IPS-NIHi7 (cell line): ENCODE measurements around the gene CALU.

Source experiments
- DNase-seq: peaks from one replicate; pipeline ENCODE4 v3.0.0; 2012; ENCODE audit warnings: mixed read lengths; ENCODE audit errors: extremely low spot score

The CALU gene

DNA sequence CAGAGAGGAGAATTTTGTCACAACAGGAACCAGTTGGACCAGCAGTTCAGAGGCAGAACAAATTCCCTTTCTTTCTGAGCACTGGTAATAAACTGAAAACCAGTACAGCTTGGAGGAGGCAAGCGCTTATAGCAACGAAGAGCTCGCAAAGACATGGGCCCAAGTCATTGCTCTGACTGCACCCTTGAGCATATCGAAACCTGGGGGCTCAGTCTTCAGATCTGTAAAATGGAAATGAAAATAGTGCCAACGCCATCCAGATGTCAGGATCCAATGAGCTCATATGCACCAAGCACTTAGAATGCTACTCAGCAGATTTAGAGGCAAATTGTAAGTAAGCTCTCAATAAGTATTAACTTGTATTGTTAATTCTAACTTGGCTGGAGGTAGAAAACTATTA lies 14.4 kb upstream of the CALU start:
- no peak for DNase-seq

DNA sequence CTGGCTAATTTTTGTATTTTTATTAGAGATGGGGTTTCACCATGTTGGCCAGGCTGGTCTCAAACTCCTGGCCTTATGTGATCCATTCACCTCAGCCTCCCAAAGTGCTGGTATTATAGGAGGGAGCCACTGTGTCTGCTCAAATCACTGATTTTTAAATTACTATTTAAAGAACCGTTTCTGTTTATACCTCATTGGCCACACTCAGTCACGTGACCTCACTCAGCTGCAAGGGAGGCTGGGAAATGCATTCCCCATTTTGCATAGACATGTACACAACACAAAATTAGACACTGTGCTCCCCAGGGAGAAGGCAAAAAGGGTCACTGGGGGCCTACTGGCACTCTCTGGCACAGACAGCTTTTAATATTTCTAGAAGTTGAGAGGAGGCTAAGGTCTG lies 13.6 kb upstream of the CALU start:
- no peak for DNase-seq

DNA sequence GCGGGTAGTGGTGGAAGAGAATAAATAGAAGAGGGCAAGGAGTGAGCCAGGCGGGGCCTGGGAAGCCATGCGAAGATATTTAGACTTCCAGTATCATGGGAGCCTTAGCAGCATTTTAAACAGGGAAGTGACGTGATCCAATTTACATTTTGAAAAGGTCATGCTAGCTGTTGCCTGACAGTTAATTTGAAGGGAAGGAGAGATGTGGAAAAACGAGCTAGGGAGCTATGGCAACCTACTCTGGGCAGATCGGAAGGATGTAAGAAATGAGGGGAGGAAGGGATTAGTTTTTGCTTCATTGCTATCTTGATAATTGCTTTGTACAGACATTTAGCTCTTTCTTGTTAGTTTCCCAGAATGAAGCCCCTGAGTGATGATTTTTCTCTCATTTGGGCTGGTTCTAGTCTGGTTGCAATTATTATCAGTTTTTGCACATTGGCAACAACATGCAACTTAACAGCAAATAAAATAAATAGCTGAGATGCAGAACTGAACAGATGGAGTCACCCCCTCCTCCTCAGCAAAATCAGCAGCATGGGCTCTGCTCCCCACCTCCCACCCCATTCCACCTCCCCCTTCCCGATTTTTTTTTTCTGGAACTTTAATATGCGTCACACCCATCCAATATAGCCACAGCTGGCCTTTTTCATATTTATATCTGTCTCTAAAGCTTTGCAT lies 13.0 kb upstream of the CALU start:
- no peak for DNase-seq

DNA sequence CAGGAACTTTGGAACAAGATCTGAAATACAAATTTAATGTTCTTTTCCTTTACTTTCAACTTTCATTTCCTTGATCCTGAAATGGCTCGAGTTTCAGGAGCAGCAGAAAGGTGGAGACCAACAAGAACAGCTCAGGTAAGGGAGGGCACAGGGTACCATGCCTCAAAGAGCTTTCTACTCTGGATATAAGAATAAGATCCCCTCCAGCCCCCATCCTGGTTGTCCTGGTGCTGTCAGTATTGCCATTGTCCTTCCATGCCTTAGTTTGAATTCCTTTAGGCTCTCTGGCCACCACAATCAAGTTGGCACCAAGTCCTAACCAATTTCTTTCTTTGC lies 12.5 kb upstream of the CALU start:
- DNase-seq = no peak

DNA sequence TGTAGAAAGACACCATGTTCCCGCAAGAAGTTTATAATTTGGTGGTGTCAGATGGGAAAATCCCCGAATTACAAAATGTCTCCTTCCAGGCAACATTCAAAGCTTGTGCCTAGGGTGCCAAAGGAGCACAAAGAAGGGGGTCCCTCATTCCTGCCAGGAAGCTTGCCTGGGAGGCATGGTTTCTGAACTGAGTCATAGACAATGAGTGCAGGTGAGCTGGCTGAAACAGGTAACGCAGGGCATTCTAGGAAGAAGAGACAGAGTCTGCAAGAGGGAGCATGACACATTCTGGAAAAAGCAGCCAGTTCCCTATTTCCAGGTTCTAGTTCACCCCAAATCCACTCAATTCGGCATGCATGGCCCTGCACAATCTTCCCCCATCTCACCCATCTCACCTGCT lies 11.9 kb upstream of the CALU start:
- no peak for DNase-seq

DNA sequence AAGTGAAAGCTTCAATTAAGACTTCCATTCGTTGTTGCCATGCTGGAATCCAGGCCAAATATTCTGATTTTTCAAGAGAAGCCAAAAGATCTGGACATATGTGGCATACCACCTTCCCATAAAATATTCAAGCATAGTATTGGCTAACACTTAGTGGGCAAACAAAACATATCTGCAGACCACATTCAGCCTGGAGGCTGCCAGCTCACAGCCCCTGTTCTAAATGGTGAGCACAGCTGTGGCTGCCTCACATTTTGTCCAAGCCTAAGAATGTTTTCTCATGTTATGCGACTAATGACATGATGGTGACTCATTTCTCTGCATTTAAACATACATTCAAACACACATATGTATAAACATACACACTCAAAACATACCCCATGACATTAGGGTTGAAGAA lies 10.6 kb upstream of the CALU start:
- DNase-seq = no peak

DNA sequence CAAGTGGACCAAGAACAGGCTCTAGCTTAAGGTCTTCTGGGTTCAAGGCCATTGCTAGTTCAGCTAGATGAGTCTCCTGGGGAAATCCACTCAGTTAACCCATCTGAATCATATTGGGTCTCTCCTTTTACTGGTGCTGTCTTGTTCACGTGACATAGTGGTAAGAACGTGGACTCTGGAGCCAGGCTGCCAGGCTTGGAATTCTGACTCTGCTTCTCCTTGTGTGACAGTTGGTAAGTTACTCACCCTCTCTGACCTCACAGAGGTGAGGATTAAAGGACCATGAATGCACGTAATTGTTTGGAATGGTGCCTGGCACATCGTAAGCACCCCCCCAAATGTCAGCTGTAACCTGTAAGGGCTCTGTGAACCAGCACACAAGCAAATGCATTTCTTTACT lies 9.7 kb upstream of the CALU start:
- DNase-seq = no peak

- no peak for DNase-seq
Measured at GRCh38 chr7:128731184-128731583, 8.0 kb upstream of the CALU start.

DNA sequence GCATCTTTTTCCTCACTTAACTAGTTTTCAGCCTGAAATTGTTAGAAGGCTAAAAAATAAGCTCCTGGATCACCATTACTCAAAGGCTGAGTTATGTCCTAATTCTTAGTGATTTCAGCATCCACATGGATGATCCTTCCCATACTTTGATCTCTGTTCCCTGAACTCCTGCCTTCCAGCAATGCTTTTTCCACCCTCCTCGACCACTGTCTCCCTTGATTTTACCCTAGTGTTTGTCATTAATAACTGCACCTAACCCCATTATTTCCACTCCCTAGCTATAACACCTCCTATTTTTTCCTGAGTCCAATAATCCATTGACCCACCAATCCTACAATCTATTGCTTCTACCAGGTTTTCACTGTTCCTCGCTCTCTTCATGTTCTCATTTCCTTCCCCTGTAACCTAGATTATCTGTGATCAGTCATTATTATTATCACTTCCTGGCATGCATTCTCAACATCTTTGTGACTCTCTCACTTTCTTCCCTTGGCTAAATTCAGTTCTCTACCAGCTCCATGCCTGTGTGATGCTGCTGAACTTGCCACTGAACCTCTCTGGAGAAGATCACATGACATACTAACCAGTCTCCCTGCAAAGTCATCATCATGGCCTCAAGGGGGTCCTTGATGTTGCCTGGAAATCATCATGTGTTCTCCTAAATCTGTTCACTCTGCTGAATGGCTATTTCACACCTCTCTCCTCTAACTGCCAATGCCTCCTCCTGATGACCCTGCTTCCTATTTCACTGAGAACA lies 6.5 kb upstream of the CALU start:
- DNase-seq = no peak

- DNase-seq = no peak
Measured at GRCh38 chr7:128733278-128733645, 5.9 kb upstream of the CALU start.

DNA sequence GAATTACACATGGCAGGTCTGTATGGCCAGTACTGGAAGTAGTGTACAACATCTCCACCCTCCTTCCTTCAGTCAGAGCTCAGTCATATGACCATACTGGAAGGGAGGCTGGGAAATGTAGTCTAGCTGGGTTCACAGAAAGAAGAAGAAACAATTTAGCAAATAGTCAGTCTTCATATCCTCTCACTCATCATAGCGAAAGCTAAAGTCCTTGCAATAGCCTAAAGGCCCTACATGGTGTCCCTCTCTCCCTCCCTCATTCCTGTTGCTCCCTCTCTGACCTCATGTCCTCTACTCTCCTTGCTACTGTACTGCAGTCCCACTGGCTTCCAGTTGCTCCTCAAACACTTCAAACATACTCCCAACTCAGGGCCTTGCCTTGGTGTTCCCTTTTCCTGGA lies 4.3 kb upstream of the CALU start:
- no peak for DNase-seq

- no peak for DNase-seq
Measured at GRCh38 chr7:128735436-128735835, 3.7 kb upstream of the CALU start.

- DNase-seq = no peak
Measured at GRCh38 chr7:128737441-128737840, 1.7 kb upstream of the CALU start.

DNA sequence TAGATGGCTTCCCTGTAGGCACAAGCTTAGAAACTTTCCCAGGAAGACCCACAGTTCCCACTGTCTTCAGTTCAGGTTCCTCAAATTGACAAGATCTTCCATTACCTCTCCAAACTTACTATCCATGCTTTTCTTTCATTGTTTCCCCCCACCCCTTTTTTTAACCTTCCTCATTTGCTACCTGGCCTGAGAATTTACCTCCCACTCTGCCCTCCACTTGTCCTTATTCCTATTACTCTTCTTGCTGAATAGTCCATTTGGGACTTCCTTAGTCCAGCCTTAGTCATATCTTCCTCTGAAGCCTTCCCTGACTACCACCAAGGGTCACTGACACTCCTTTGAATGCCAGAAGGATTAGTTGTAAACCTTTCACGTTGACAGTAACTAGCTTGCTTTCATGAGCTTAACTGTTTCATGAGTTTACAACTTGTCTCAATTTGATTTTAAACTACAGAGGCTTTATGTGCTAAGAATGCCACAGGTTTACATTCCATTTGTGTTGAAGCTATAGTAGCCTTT lies 1.2 kb upstream of the CALU start:
- no peak for DNase-seq

DNA sequence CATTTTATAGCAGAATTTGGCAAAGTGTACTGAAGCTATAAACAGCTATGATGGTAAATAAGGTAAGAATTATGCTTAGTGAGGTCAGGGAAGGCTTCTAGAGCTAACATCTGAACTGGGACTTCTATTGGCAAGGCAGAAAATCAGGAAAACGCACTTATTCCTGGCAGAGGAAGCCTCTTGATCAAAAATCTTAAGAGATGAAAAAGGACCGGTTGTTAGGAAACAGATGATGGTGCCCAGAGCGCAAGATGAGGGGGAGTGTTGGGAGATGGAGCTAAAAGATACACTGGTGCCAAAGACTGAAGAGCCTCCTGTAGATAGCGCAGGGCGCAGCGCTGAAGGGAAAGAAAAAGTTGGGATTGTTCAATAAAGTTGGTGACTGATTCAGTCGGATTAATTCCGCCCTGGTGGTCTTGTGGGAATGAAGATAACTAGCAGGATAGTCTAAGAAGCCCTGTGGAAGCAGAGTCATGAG lies 550 bp upstream of the CALU start:
- DNase-seq = no peak

GRCh38 chr7:128739990-128740682 lies 977 bp downstream of the CALU start:
- no peak for DNase-seq

DNA sequence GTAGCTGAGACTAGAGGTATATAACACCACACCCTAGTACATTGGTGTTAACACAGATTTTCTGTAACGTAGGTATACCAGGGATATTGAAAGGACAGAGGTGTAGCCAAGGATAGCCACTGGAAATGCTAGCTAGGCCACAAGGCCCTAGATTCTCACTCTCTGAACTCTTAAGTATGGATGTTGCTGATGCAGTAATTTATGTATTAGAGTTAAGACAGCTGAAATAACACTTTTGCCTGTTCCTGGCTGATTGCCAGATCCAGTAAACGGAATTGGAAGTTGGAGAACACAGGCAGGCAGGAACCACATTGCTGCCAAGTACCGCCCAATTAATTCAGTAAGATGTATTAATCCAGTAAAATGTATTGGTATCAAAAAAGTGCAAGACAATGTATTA lies 1.8 kb downstream of the CALU start:
- DNase-seq = no peak

DNA sequence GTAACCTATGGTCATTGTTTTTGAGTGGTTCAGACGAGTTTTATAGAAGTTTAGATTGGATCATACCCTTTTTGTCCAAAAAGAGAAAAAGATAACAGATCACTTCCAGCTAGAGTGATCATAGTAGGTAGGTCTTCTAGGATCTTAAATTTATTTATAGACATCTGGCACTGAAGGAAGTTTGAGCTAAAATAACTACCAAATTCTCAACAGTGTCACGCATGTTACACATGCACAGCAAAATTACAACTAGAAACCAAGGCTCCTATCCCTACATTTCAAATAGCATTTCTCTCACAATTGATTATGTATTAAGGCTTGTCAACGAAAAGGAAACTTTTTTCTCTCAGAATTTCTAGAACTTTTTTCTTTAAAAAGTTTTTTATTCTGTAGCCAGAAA lies 2.3 kb downstream of the CALU start:
- DNase-seq = no peak

GRCh38 chr7:128742206-128742605 lies 3.0 kb downstream of the CALU start:
- no peak for DNase-seq

GRCh38 chr7:128743112-128743772 lies 4.1 kb downstream of the CALU start:
- no peak for DNase-seq

DNA sequence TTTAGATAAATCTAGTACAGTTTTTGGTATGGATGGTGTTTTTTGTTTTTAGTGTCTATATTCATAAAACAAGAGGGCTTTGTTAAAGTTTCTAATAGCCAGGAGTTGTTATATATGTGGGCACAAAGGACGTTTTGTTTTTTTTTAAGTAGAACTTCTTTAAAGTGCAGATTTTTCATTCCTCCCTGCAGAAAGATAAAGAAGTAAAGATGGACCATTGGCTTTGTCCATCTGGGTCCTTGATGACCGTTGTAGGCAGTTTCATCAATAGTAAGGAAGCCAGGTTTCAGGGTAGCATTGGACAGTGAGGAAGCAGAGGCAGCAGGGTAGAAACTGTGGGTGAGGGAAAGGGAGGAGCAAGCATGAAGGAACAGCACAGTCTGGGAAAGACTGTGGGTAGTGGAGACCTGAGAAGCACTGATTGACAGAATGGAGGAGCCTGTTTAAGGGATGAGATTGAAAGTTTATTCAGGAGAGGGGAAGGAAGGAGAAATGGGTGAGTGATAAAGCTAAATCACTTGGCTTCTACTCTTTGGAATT lies 5.3 kb downstream of the CALU start:
- DNase-seq = no peak

DNA sequence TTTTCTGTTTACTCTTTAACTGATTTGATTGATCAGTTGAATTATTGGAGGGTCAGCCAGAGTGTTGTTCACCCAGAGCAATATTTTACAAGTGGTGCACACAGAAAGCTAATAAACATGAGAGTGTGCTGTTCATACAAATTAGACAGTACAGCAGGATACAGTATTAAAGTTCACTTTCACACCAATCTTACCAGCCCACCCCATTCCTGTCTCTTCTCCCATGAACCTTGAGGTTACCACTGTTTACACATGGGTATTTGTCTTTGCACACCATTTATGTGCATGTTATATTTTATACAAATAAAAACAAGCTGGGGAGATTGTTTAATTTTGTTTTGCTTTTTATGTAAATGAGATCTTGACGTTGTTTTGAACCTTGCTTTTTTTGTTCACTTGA lies 6.5 kb downstream of the CALU start:
- no peak for DNase-seq
